KMS-11 (cell line): ENCODE measurements around the gene IARS2.
"Not testable (repeated sequence)": the region's sequence is repeated elsewhere in the genome, so short reads cannot be mapped to it uniquely, and the experiment has no call there.

Source experiments
- H2AFZ ChIP-seq: fragments of 200-600 bp; sonication (generic); 2 replicates; pipeline ENCODE4 v1.6.1; 2016; ENCODE audit warnings: antibody characterized with exemption, mixed run types, low read depth
- H3K27ac ChIP-seq: fragments of 200-600 bp; sonication (generic); 2 replicates; pipeline ENCODE4 v1.6.1; 2016; ENCODE audit warnings: mild to moderate bottlenecking, mixed run types
- H3K27me3 ChIP-seq: fragments of 200-600 bp; sonication (generic); 2 replicates; pipeline ENCODE4 v1.6.1; 2017; ENCODE audit warnings: mild to moderate bottlenecking, low read depth, mixed run types, moderate library complexity; ENCODE audit not compliant: insufficient read depth
- H3K36me3 ChIP-seq: fragments of 200-600 bp; sonication (generic); 2 replicates; pipeline ENCODE4 v1.6.1; 2017; ENCODE audit warnings: mild to moderate bottlenecking, mixed run types; ENCODE audit not compliant: insufficient read depth
- H3K4me1 ChIP-seq: fragments of 200-600 bp; sonication (generic); 2 replicates; pipeline ENCODE4 v1.6.1; 2016; ENCODE audit warnings: mild to moderate bottlenecking, low read depth, mixed run types; ENCODE audit not compliant: poor library complexity, severe bottlenecking
- H3K4me2 ChIP-seq: fragments of 200-600 bp; sonication (generic); 2 replicates; pipeline ENCODE4 v1.7.0; 2016; ENCODE audit warnings: mild to moderate bottlenecking, mixed run types
- H3K4me3 ChIP-seq: fragments of 200-600 bp; sonication (generic); IDR thresholded peaks from 2 replicates; pipeline ENCODE4 v1.6.1; 2017; ENCODE audit warnings: low read depth, low read length, mixed read lengths; ENCODE audit not compliant: insufficient read depth
- H3K79me2 ChIP-seq: fragments of 200-600 bp; sonication (generic); 2 replicates; pipeline ENCODE4 v1.6.1; 2016; ENCODE audit warnings: low read depth, mixed run types; ENCODE audit not compliant: insufficient read depth
- H3K9ac ChIP-seq: fragments of 200-600 bp; sonication (generic); 2 replicates; pipeline ENCODE4 v1.6.1; 2016; ENCODE audit warnings: mild to moderate bottlenecking, mixed run types
- H4K20me1 ChIP-seq: fragments of 200-600 bp; sonication (generic); 2 replicates; pipeline ENCODE4 v1.6.1; 2016; ENCODE audit warnings: mild to moderate bottlenecking, mixed run types; ENCODE audit not compliant: insufficient read depth
- TF ChIP-seq, protein P1 (sequence below): fragments of 200-600 bp; sonication (generic); conservative IDR thresholded peaks from 2 replicates; pipeline ENCODE4 v1.6.1; 2017; ENCODE audit warnings: low read depth, mild to moderate bottlenecking, antibody characterized with exemption, low read length, moderate library complexity, mixed read lengths

Gene IARS2

DNA sequence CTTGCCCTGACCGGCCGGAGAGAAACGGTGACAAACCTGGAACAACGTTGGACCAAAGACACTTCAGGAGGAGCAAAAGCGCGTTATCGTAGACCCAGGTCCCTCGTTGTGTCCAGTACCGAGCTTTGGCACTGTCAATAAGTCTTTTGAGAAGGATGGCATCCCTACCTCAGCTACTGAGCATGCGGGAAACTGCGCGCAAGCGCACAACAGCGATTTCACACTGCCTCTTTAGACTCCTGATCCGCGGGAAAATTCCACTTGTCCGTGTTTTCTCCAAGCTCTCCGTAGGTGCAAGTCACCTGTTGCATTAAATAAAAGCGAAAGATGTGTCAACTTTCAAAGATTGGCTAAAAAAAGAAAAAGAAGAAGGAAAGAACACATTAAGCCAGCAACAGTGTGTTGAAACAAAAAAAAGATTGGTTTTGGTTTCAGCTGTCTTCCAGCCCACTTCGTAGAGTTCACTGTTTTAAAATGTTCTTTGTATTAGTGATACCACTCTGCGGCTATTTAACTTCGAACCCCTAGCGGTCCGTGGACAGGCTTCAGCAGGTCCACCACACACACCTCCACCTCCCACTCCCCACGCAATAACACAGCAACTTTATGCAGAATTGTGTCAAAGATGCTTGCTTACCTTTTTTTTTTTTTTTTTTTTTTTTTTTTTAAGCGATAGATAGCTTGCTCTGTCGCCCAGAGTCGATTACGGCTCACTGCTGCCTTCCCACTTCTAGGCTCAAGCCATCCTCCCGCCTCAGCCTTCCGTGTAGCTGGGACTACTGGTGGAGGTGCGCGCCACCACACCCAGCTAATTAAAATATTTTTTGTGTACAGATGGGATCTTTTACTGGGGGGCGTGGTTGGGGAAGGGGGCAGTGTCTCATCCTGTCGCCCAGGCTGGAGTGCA is 4.0 kb upstream of the IARS2 start, which contains the start of gene BPNT1:
BPNT1 (minus strand) TSS at position 139 of the 907 bp plus-strand sequence. CDS start 9,942 bp downstream, outside the sequence.
- peak within 1 kb of the TSS; percentile 35; the same call in 1 of the 2 replicates for H3K9ac ChIP-seq
- peak within 1 kb of the TSS; percentile 47 for H3K4me2 ChIP-seq
- H3K79me2 ChIP-seq: peaks cover 13% of the 10 kb centered on the region; the same call in 1 of the 2 replicates
- TF ChIP-seq, protein P1, sequence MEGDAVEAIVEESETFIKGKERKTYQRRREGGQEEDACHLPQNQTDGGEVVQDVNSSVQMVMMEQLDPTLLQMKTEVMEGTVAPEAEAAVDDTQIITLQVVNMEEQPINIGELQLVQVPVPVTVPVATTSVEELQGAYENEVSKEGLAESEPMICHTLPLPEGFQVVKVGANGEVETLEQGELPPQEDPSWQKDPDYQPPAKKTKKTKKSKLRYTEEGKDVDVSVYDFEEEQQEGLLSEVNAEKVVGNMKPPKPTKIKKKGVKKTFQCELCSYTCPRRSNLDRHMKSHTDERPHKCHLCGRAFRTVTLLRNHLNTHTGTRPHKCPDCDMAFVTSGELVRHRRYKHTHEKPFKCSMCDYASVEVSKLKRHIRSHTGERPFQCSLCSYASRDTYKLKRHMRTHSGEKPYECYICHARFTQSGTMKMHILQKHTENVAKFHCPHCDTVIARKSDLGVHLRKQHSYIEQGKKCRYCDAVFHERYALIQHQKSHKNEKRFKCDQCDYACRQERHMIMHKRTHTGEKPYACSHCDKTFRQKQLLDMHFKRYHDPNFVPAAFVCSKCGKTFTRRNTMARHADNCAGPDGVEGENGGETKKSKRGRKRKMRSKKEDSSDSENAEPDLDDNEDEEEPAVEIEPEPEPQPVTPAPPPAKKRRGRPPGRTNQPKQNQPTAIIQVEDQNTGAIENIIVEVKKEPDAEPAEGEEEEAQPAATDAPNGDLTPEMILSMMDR: no peak
- peak within 1 kb of the TSS; percentile 12; the same call in 1 of the 2 replicates for H3K27ac ChIP-seq
- H3K27me3 ChIP-seq: no peaks in the 10 kb centered on the region
- peak within 1 kb of the TSS; percentile 82 for H3K4me3 ChIP-seq
- peaks cover 11% of the 10 kb centered on the region for H3K4me1 ChIP-seq
- H3K36me3 ChIP-seq: no peaks in the 10 kb centered on the region
- no peaks in the 10 kb centered on the region for H4K20me1 ChIP-seq
- H2AFZ ChIP-seq: peak within 1 kb of the TSS; percentile 68

DNA sequence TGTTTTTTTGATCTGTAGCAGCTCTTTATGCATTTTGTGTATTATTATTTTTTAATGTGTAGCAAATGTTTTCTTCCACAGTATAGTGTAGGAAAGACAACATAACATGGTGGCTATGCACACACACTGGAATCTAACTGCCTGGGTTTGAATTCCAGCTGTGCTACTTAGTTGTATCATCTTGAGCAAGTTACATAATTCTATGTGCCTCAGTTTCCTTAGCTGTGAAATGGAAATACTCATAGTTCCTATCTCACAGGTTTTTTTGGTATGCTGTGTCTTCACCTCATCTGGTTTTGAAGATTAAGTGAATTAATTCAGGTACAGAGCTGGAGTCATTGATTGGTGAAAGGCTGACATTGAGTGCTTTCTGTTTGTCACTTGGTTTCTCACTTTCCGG is 1.2 kb upstream of the IARS2 start:
- H2AFZ ChIP-seq: no peak overlapping the region; the same call in 1 of the 2 replicates
- H3K79me2 ChIP-seq: peaks cover 27% of the 10 kb centered on the region; the same call in 1 of the 2 replicates
- H3K36me3 ChIP-seq: no peaks in the 10 kb centered on the region; the same call in 1 of the 2 replicates
- no peak overlapping the region for H3K9ac ChIP-seq
- H3K4me3 ChIP-seq: no peak overlapping the region
- no peak overlapping the region for H3K4me2 ChIP-seq
- H3K27ac ChIP-seq: no peak overlapping the region
- H3K27me3 ChIP-seq: no peaks in the 10 kb centered on the region
- TF ChIP-seq, protein P1: no peak
- no peaks in the 10 kb centered on the region for H4K20me1 ChIP-seq
- H3K4me1 ChIP-seq: peaks cover 23% of the 10 kb centered on the region

DNA sequence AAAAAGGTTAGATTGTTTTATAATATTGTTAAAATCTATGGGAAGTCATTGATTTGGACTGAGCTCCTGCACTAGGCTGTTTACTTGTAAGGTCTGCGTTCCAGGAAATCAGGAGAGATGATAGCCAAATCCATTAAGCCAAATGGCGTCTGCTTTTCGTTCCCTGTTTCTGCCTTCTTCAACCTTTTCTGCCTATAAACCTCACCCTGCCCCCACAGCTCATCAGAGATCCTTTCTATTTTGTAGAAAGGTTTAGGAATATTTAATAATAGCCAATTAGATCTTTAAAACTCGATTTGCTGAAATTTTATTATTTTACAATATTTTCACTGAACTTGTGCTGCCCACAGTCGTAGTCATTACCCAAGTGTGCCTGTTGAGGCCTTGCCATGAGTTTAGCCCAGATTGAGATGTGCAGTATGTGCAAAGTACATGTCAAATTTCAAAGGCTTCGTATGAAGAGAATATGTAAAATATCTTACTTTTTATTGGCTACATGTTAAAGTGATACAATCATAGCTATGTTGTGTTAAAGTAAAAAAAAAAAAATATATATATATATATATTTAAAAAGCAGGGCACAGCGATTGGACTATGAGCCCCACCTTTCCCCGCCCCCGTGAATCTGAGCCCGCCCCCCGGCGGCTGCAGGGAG is 444 bp upstream of the IARS2 start:
- TF ChIP-seq, protein P1: no peak
- Histone ChIP-seq H2AFZ (peak overlapping the region; percentile 68), H3K4me3 (no peak overlapping the region), H3K79me2 (peaks cover 23% of the 10 kb centered on the region; the same call in 1 of the 2 replicates), H3K36me3 (no peaks in the 10 kb centered on the region; the same call in 1 of the 2 replicates), H3K4me1 (peaks cover 23% of the 10 kb centered on the region), H4K20me1 (no peaks in the 10 kb centered on the region), H3K27me3 (no peaks in the 10 kb centered on the region), H3K9ac (no peak overlapping the region), H3K27ac (no peak overlapping the region), H3K4me2 (peak overlapping the region; percentile 66)

DNA sequence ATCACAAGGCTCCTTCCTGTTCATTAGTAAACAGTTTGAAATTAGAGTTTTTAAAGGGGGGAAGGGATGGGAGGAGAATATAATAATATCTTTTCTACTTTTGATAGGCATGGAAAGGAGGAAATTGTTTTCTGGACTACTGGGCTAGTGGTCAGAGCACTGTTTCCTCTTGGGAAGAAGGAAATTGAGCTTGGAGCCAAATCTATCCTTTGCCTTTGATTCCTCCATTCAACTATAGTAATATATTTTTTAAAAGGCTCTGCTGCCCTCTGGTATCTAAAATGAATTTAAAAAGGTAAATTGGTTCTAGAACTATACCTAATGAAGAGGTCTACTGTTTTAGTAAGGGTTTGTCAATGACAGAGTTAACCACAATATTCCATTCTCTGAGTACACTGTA is 5.9 kb downstream of the IARS2 start:
- no peak overlapping the region for H3K27ac ChIP-seq
- H3K4me2 ChIP-seq: no peak overlapping the region
- H4K20me1 ChIP-seq: no peaks in the 10 kb centered on the region
- H3K27me3 ChIP-seq: no peaks in the 10 kb centered on the region
- peaks cover 15% of the 10 kb centered on the region; the same call in 1 of the 2 replicates for H3K79me2 ChIP-seq
- no peak overlapping the region for H3K9ac ChIP-seq
- H2AFZ ChIP-seq: no peak overlapping the region
- no peak overlapping the region for H3K4me3 ChIP-seq
- TF ChIP-seq, protein P1: no peak
- peaks cover 19% of the 10 kb centered on the region; the same call in 1 of the 2 replicates for H3K36me3 ChIP-seq
- H3K4me1 ChIP-seq: peaks cover 12% of the 10 kb centered on the region

DNA sequence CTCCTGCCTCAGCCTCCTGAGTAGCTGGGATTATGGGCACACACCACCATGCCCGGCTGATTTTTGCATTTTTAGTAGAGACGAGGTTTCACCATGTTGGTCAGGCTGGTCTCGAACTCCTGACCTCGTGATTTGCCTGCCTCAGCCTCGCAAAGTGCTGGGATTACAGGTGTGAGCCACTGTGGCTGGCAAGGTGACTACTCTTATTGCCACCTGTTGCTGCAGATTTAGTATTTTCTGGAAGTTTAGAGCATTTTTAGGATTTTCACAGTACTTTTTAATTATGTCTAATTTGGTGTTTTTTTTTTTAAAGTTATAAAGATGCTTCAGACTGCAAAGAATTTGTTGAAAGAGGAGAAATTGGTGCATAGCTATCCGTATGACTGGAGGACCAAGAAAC is 16.5 kb downstream of the IARS2 start:
- not testable (repeated sequence) for H3K27ac ChIP-seq, H3K27me3 ChIP-seq, H3K36me3 ChIP-seq, H4K20me1 ChIP-seq, H3K9ac ChIP-seq, H3K4me1 ChIP-seq, H3K4me3 ChIP-seq, H3K4me2 ChIP-seq, H3K79me2 ChIP-seq, H2AFZ ChIP-seq

DNA sequence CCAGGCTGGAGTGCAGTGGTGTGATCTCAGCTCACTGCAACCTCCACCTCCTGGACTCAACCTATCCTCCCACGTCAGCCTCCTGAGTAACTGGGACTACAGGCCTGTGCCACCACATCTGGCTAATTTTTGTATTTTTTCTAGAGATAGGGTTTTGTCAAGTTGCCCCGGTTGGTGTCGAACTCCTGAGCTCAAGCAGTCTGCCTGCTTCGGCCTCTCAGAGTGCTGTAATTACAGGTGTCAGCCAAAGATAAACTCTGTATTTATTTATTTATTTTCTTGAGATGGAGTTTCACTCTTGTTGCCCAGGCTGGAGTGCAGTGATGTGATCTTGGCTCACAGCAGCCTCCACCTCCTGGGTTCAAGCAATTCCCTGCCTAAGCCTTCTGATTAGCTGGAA is 18.7 kb downstream of the IARS2 start:
- not testable (repeated sequence) for H3K36me3 ChIP-seq, H3K4me3 ChIP-seq, H4K20me1 ChIP-seq, H3K79me2 ChIP-seq, H3K4me2 ChIP-seq, H3K4me1 ChIP-seq, H3K9ac ChIP-seq, H3K27ac ChIP-seq, H3K27me3 ChIP-seq, H2AFZ ChIP-seq
